RCC 7860 (cell line): ENCODE results near the gene LRP1.
A peak's percentile ranks its signal among the peaks of the same experiment; 100 is the strongest.

ENCODE experiments used
- DNase-seq: peaks from one replicate; pipeline ENCODE4 v3.0.0-alpha.2; 2015; ENCODE audit warnings: low spot score
- FAIRE-seq: peaks from 2 replicates; lab custom pipeline; 2012; peaks lifted over from hg19 to GRCh38; lab: Jason Lieb, UNC

LRP1 gene

GRCh38 chr12:57242329-57242690 is 114.0 kb downstream of the LRP1 start:
- FAIRE-seq: no peak
- DNase-seq: no peak

- FAIRE-seq: no peak
- no peak for DNase-seq
Observed at GRCh38 chr12:57242691-57243454, 114.6 kb downstream of the LRP1 start.

GRCh38 chr12:57243521-57244311 is 115.4 kb downstream of the LRP1 start:
- FAIRE-seq: no peak

GRCh38 chr12:57244312-57244696 is 116.0 kb downstream of the LRP1 start:
- no peak for FAIRE-seq
- no peak for DNase-seq

More at GRCh38 chr12:57243521-57244311, 115.4 kb downstream of the LRP1 start:
- peak; percentile 17 for DNase-seq

- no peak for DNase-seq
- FAIRE-seq: no peak
Observed at GRCh38 chr12:57247041-57247440, 118.8 kb downstream of the LRP1 start.

- FAIRE-seq: no peak
- no peak for DNase-seq
Observed at GRCh38 chr12:57248934-57249742, 120.9 kb downstream of the LRP1 start.

GRCh38 chr12:57250541-57250940 is 122.3 kb downstream of the LRP1 start:
- DNase-seq: no peak
- no peak for FAIRE-seq

- DNase-seq (no peak), FAIRE-seq (no peak)
Observed at GRCh38 chr12:57250956-57251355, 122.7 kb downstream of the LRP1 start, which contains the start of gene STAC3. STAC3 (minus strand) TSS chr12:57251187; CDS start chr12:57249636, 1,551 bp downstream.

- FAIRE-seq (no peak), DNase-seq (no peak)
Observed at GRCh38 chr12:57254506-57255280, 126.4 kb downstream of the LRP1 start.

- DNase-seq: no peak
- FAIRE-seq: no peak
Observed at GRCh38 chr12:57255916-57256315, 127.6 kb downstream of the LRP1 start.

GRCh38 chr12:57258977-57259970 is 131.0 kb downstream of the LRP1 start:
- FAIRE-seq (no peak), DNase-seq (no peak)

- FAIRE-seq (no peak), DNase-seq (no peak)
Observed at GRCh38 chr12:57260366-57260765, 132.1 kb downstream of the LRP1 start.

- FAIRE-seq (no peak), DNase-seq (no peak)
Observed at GRCh38 chr12:57261428-57261865, 133.2 kb downstream of the LRP1 start.

GRCh38 chr12:57262126-57262822 is 134.0 kb downstream of the LRP1 start:
- FAIRE-seq (no peak), DNase-seq (no peak)
